HG02610 (cell line): ENCODE results near the gene CNFN.

Experiments
- ATAC-seq: cut with Tn5 transposase; IDR thresholded peaks from one replicate; pipeline ENCODE4 v1.9.1; 2021; ENCODE audit warnings: mild to moderate bottlenecking, moderate library complexity; ENCODE audit not compliant: unreplicated experiment

The CNFN gene

DNA sequence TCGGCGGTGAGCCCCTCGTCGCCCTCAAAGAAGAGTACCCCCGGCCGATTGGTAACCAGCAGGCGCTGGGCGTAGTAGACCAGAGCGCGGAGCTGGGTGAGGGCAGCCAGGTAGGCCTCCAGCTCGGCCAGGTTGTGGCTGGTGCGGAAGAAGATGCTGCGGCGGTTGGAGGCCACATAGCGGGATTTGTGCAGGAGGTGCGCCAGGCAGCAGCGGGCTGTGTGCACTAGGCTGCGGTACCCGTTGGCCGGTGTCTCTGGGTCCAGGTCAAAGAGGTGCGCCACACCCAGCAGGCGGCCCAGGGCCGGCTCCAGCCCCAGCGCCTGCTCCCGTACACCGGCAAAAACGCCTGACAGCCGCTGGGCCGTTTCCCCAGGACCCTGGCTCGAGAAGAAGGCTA, 20.3 kb upstream of the CNFN start:
- no peak for ATAC-seq

DNA sequence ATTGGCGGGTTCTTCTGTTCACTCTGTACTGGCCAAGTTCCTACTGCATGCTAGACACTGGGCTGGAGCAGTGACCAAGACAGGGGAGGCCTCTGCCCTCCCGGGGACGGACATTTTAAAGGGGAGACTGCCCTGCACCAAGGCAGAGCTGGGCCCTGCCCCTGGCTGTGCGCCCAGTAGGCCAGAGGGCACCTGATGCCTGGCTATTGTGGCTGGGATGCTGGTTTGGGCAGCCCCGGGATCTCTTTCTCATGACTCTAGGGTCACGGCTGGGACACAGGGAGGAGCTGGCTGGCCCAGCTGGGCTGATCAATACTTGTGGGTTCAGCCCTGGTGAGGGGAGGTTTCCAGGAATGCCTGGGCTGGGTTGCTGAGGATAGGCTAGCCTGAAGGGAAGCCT, 19.4 kb upstream of the CNFN start:
- ATAC-seq: no peak

DNA sequence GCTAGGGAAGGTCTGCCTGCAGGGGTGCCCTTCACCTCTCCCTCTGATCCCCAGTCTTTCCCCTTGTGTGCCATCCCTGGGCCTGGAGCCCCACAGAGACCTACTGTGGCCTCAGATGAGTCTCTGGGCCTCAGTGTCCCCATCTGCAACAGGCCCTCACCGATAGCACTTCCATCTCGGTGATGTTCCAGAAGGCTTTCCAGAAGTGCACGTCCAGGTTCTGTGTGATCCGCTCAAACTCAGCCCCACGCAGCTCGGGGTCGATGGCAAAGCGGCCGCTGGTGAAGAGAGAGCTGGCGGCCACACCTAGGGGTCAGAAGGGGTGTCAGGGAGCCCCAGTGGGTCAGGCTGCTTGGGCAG, 17.7 kb upstream of the CNFN start:
- no peak for ATAC-seq

DNA sequence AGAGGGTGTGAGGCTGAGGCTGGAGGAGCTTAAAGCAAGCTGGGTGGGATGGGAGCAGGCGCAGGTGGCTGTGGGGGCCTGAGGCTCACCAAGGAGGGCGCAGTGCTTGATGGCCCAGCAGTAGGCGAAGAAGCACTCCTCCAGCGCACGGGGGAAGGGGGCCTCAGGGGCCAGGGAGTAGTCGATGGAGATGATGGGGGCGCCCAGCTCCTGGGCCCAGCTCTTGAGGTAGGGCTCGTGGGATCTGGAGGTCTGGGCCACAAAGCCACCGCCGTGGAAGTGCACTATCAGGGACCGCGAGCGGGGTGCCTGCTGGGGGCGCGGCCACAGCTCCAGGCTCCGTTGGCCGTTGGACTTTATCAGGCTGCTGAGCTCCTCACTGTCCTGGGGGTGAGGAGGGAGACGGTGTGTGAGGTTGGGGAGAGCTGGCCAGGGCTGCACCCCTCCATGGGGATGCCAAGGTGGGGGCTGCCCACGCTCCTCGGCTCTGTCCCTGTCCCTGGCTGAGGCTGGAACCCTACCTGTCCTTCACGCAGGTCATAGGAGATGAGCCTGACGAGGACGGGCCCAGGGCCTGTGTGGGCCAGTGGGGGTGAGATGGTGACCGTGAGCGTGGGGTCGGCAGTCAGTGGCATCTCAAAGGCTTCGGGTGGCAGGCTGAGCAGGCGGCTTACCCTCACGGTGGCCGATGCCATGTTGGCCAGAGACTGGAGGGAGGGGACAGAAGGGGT, 17.2 kb upstream of the CNFN start:
- no peak for ATAC-seq

DNA sequence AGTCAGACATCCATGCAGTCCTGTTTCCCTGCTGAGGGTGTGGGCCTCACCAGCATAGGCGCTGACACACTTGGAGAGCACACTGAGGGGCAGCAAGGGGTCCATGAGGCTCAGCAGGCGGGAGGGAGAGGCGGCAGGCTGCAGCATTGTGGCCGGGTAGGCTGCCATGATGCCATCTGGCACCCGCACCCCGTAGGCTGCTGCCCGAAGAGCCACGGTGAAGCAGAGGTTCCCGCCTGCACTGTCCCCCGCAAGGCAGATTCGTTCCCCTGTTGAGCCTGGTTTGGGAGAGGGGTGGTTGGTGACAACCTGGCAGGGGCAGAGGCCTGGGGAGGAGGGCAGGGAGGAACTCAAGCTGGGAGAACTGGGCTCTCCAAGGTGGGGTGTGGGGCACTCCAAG, 16.0 kb upstream of the CNFN start:
- ATAC-seq: no peak

DNA sequence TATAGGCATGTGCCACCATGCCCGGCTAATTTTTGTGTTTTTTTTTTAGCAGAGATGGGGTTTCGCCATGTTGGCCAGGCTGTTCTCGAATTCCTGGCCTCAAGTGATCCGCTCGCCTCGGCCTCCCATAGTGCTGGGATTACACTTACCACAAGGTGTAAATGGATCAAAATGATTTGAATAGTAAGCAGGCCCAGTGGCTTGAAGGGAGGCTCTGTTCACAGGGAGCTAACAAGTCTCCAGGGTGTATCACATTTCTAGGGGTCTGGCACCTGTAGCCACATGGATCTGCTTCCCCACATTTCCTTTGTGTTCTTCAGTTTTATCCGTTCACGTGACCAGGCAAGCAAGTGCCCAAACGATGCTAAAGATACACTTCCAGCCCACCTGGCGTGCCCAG, 13.5 kb upstream of the CNFN start:
- ATAC-seq: no peak

DNA sequence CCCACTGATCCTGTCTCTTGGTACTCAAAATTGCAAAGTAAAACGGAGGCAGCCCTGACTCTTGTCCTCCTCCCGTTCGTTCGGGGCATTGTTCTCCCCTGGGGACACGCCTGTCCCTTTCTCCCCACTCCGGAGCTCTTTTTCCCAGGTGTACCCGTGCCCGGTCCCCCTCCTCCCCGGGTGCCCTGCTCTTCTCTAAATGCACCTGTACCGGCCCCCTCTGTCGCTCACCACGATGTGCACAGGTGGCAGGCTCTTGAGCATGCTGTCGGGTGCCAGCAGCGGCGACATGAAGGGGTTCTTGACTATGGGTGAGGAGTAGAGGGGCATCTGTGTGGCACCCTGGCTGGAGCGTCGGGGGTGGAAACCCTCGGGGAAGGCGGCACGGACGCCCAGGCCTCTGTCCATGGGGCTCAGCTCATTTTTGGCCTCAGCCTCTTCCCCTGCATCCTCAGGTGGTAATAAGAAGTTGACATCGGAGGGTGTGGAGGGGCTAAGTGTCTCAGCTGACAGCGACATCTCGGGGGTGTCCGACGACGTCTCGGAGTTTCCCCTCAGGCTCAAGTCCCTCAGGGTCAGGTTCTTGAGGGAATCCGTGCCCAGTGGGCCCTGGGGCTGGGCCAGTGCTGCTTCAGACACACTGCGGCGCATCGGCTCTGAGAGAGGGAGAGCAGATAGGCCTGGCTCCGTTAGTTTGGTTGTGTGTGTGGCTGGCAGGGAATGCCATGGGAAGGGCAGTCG, 12.4 kb upstream of the CNFN start:
- no peak for ATAC-seq

DNA sequence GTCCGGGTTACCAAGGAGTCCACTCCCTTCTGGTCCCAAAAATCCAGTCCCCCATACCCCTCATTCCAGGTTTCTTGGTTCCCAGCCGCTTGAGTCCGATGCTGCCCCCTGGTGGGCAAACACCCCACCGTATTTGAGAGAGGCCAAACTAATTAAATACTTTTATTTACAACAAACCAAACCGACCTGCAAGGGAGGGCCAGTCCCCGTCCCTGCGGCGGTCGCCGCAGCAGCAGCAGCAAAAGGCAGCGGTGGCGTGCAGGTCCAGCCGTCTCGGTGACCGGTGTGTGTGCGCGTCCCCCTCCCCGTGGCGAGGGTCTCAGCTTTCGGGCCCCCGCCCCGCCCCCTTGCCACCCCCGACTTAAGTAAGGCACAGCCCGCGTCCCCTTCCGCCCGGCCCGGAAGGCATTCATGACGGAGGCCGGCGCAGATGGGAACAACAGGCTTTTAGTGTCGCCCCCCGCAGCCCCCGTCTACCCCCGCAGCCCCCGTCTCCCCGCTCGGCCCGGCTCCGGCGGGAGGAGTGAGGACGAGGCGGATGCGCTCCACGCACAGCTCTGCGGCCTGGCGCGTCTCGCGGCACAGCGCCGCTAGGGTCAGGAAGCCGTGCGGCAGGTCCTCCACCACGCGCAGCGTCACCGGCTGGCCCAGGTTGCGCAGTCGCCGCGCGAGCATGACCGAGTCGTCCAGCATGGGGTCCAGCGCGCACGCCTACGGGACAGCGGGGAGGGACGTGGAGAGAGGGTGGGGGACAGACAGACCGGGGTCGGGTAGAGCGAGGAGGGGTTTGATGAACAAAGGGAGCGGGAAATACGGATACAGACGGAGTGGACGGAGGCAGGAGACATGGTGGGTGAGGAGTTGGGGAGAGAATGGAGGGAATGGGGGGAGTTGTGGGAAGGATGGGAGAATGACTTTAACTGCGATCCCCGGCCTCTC, 11.5 kb upstream of the CNFN start:
- ATAC-seq: no peak

DNA sequence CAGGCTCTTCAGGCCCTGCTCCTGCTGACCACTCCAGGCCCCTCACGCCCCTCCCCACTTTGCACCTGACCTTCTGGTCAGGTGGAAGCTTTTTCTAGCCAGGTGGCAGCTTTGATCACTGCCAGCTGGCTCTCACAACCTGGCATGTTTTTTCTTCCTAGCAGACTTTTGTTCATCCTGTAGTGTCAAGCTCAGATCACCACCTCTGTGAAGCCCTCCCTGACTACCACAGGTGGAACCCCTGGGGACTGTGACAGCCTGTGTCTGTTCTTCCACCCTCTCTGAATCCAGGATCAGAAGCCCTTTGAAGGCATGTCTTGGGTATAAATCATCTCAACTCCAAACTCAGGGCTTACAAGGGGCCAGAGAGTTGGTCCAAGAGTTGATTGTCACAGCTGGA, 10.3 kb upstream of the CNFN start:
- ATAC-seq: no peak

DNA sequence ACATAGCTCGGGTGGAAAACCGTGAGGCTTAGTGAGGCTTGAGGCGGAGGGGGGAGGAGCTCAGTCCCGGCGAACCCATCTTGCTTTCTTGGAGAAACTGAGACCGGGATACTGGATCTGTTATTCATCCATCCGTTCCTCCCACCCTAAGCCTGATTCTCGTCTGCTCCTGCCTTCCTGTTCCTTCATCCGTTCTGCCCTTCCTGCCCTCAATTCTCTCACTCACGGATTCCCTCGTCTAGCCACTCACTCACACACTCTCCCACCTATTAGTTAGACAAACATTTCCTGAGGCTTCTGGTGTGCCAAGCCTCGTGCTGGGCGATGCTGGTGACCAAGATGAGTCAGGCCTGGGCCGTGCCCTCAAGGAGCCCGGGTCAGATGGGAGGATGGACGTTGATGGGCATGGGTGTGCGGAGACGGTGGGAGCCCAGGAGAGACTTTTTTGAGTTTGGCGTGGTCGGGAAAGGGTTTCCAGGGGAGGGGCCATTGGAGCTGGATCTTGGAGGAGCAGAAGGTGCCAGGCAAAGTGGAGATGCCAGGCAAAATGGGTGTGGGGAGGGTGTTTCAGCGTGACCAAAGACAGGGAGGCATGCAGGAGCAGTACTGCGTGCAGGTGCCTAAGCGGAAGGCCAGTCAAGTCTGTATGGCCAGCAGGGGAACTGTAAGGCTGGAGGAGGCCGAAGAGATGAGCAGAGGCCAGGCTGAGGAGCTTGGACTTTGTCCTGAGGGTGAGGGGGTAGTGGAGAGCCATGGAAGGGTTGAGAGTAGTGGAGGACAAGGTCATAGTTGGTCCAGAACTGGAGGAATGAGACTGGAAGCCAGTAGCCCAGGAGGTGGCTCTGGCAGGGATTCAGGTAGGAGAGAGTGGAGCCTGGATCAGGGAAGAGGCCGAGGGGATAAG, 7.4 kb upstream of the CNFN start:
- ATAC-seq: no peak

DNA sequence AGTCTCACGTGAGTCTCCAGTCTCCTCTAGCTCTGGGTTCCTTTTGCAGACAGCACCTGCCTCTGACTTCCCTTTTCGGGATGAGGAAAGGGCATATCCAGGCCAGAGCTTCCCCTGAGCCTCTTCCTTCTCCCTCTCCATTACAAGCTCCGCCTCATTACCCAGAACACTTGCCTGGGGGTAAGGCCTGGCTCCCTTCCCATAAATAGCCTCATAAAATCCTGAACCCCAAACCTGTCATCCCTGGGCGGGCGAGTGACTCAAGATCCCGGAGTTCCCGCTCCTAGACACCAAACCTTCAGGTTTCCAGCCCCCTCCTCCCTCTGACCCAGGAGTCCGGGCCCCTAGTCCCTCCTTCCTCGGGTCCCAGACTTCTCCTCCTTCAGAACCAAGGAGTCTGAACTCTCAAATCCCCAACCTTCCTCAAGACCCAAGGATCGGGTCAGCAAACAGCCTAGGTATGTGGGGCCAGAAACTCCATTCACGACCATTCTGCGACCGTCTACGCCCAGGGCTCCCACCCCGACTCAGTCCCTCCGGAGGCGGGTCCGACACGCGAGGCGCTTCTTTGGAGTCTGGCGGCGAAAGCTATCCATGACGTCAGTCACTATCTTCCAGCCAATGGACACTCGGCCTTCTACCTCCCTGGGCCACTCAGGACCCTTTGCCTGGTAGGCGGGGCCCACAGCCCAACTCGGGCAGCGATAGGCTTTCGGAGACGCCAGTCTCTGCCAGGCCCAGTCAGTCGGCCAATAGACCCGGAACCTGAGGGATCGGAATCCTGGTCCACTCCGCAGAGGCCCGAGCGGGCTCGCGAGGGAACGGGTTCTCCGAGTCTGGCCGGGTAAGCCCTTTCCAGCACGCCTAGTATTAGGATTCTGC, 6.5 kb upstream of the CNFN start:
- ATAC-seq: peak; percentile 97

DNA sequence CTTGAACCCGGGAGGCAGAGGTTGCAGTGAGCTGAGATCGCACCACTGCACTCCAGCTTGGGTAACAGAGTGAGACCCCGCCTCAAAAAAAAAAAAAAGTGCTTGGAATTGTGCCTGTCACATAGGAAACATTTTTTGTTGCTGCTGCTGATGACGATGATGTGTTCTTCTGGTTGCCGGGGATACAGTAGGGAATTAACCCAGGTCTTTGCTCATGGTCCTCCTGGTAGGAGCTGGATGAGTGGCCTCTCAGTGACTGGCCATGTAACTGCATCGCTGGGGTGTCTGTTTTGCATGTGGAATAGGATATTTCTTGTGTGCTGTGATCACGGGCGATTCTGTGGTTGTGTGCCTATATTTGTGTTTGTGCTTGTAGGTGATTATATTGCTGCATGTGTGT, 4.7 kb upstream of the CNFN start:
- no peak for ATAC-seq

DNA sequence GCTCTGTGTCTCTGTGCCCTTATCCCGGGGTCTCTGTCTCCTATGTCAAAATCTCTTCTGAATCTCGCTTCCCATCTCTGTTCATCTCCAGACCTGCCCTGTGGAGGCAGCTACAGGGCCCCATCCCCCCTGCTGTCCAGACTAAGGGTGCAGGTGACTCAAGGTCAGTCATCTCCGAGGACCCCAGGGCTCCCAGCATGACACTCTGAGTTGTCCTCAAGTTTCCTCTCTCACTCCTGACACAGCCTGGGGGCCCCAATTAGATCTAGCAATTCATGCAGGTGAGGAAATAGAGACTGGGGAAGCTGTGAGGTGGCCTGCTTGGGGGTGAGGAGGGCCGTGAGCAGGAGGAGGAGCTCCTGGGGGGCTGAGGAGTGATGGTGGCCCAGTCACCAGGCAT, 2.1 kb upstream of the CNFN start:
- no peak for ATAC-seq

DNA sequence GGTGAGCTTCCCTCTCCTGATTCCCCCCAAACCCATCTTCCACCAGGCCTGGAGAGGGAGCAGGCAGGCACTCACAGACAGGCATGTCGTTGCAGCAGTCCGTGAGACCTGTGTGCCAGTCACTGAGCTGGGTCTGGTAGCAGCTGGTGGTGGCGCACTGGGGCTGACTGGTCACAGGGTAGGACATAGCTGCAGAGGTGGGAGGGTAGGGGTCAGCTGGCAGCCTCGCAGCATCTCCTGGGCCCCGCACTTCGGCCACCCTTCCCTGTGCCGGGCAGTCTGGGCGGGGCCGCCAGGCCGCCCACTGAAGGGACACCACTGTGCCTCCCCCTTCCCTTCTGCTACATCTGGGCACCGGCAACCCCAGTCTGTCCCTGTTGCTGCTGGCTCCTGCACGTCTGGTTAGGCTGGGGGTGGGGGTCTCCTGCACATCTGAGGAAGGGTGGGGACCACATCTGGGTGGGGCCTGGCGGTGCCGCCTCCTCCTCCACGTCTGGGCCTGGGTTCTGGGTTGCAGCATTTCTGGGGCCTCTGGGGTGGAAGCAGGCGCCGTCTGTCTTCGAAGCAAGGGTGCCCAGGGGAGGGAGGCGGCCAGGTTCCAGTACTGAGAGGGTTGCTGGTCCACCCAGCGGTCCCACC, 1.1 kb downstream of the CNFN start:
- ATAC-seq: no peak

DNA sequence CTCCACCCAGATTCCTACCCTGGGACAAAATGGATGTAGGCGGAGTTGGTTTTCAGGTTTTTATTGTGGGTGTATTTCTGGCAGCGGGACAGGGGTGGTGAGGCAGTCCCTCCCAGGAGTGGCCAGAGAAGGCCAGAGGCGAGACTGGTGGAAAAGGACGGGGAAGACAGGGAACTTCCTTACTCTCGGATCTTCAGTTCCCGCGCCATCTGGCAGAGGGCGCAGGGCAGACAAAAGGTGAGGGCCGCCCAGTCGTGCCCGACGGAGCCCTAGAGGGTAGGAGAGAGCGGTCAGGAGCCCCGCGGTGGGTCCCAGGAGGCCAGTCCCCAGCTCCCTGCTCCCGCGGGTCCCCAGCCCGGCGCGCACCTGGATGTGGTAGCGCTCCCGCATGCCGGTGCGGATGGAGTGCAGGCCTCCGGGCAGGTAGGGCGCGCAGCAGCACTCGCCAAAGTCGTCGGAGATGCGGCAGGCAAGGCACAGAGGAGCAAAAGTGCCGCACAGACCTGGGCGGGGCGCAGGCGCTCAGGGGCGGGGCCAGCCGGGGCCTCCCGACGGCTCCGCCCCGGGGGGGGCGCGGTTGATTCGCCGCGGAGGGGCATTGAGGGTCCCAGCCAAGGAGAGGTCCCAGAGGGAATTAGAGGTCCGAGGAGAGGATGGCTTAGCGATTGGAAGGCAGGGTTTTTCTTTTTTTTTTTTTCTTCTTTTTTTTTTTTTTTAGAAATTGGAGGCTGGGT, 3.0 kb downstream of the CNFN start:
- no peak for ATAC-seq

DNA sequence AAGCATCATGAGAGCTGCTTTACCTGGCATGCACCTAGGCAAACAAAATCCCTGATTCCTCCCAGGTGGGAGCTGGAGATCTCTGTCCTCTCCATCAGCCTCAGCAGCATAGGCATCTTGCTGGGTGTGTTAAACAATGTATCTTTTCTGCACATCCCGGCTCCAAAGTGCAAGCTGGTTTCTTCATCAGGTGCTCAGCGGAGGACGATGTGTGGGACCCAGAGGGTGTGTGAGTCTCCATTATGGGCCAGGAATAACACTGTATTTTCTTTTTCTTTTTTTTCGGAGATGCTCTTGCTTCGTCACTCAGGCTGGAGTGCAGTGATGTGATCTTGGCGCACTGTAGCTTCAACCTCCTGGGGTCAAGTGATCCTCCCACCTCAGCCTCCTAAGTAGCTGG, 9.9 kb downstream of the CNFN start:
- no peak for ATAC-seq

DNA sequence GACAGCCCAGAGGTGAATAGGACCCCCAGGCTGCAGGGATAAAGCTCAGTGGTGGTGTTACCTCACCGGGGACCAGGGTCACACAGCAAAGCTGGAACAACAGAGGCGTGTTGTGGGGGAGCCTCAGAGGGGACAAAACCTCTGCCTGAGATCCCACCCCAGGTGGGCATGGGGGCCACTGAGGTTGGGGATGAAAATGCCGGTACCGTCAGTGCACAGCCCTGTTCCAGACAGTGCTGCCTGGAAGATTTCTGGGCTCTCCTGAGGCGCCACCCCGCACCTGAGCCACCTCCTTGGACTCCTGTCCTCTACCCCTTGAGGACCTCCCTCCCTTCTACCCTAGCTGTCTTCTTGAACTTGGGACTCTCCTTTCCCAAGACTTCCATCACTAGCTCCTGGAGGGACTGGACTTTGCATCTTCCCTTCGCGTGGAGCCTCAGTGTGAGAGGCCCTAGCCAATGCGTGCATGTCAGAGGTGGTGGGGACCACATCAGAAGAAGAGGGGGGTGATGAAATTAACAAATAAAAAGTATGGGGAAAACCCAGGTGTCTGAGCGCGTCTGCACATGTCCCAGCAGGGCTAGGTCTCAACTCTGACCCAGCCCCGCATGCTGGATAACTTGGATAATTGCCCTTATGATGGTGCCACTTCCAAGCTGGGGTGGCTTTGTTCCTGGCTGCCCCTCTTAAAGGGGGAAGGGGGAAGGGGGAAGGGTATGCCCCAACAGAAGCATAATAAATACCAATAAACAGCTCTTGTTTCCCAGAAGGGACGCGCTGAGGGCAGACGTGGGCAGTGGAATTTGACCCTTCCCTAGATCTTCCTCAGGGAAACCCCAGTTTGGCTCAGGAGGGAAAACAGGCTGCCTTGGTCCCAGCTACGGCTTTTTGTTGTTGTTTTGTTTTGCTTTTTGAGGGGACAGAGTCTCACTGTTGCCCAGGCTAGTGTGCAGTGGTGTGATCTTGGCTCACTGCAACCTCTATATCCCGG, 11.6 kb downstream of the CNFN start:
- ATAC-seq: no peak
